ENCODE results near the gene SEC14L2. TPM values are rescaled to one million over a fixed set of nuclear protein-coding genes. Genes with fewer than 3 reads are reported as not detected.
"Not testable (repeated sequence)": the region's sequence is repeated elsewhere in the genome, so short reads cannot be mapped to it uniquely, and the experiment has no call there.

The SEC14L2 gene
- total RNA-seq, 4 donors from 2014 or later, result 3.0 to 5.1 (median 4.2) TPM

DNA sequence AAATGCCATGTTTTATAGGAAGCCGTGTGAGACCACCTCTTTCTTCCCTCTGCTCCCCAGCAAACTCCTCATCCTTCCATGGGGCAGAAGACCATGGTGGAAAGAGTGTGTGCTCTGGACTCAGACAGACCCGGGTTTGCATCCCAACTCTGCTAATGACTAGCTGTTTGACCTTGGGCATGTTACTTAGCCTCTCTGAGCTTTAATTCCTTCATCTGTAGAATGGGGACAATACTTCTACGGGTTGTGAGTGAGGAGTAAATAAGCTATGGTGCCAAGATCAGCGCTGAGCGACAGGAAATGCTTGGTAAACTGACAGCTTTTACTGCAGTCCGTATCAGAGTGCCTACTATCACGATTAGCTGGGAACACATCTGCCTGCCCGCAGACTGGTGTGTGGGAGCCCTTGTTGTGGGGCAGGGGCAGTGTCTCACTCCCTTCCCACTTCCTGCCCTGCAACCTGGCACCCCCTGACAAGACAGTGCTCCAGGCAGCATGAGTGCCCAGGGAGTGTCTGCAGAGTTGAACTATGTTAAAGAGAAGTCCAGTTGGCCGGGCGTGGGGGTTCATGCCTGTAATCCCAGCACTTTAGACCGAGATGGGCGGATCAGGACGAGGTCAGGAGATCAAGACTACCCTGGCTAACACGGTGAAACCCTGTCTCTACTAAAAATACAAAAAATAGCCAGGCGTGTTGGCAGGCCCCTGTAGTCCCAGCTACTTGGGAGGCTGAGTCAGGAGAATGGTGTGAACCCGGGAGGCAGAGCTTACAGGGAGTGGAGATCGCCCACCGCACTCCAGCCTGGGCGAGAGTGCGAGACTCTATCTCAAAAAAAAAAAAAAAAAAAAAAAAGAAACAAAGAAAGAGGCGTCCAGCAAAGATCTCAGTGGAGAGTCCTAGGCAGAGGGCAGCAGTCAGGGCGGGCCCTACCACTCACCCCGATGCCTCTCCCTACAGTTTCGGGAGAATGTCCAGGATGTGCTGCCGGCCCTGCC is 2.2 kb downstream of the SEC14L2 start:
- in situ Hi-C loops (cut with MboI; ENCODE audit: low sequenced_read_pairs in 4 of 4), result loop anchor here (10.0 to 25.0 kb wide), 4 partner anchors 86 to 287 kb away; partner anchors contain the start of genes CASTOR1 (in 1 of the 4) and OSM (in 1 of the 4)
- intact Hi-C loops (cut with DNase I; ENCODE audit: low total_unique reads), result no loop called here
- Histone ChIP-seq H3K9me3 (no peaks in the 10 kb centered on the region), H3K27ac (no peak overlapping the region), H3K36me3 (no peaks in the 10 kb centered on the region), H3K27me3 (peaks cover 24 to 32% (median 31%) of the 10 kb centered on the region in 3 donors), H3K4me3 (no peak overlapping the region), H3K4me1 (peaks cover 0 to 14% of the 10 kb centered on the region in 2 donors)
- no peak for ATAC-seq
- no peak for TF ChIP-seq CTCF (IDR thresholded peaks at IDR 0.05 in 4 of 5, conservative IDR thresholded peaks at IDR 0.05 in 1 of 5)
- TF ChIP-seq POLR2A (IDR thresholded peaks at IDR 0.05), result no peak
- no peak for DNase-seq

DNA sequence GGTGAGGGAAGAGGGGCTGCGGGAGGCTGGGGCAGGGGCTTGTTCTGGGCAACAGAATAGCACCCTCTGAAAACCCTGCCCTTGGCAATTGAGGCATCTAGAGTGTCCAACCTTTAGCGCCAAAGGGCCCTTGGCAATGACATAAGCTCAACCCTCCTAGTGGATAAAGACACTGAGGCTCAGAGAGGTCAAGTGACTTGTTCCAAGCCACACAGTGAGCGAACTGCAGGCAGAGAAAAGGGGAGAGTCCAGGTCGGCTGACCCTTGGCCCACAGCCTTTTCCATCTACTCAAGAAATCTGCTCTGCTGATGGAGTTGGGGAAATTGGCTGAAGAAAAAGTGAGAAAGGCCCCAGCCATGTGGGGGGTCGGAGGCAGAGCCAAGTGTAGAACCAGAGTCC is 2.9 kb downstream of the SEC14L2 start:
- ATAC-seq (no peak), DNase-seq (no peak)
- intact Hi-C loops (cut with DNase I; ENCODE audit: low total_unique reads), result no loop called here
- H3K4me1 ChIP-seq, result peaks cover 0 to 14% of the 10 kb centered on the region in 2 donors
- no peaks in the 10 kb centered on the region for H3K9me3 ChIP-seq
- no peaks in the 10 kb centered on the region for H3K36me3 ChIP-seq
- H3K27me3 ChIP-seq, result peaks cover 24 to 31% (median 29%) of the 10 kb centered on the region in 3 donors
- in situ Hi-C loops (cut with MboI; ENCODE audit: low sequenced_read_pairs in 4 of 4), result loop anchor here (10.0 to 25.0 kb wide), 4 partner anchors 85 to 287 kb away; partner anchors contain the start of genes CASTOR1 (in 1 of the 4) and OSM (in 1 of the 4)
- no peak overlapping the region for H3K4me3 ChIP-seq
- H3K27ac ChIP-seq, result no peak overlapping the region
- TF ChIP-seq CTCF (IDR thresholded peaks at IDR 0.05 in 4 of 5, conservative IDR thresholded peaks at IDR 0.05 in 1 of 5) (no peak), POLR2A (IDR thresholded peaks at IDR 0.05) (no peak)

GRCh38 chr22:30400159-30400558 is 3.3 kb downstream of the SEC14L2 start:
- in situ Hi-C loops (cut with MboI; ENCODE audit: low sequenced_read_pairs in 4 of 4) (no loop called here), intact Hi-C loops (cut with DNase I; ENCODE audit: low total_unique reads) (no loop called here)
- DNase-seq, result no peak
- no peak for ATAC-seq
- H3K27ac ChIP-seq, result no peak overlapping the region
- H3K4me1 ChIP-seq, result peaks cover 0 to 14% of the 10 kb centered on the region in 2 donors
- no peaks in the 10 kb centered on the region for H3K9me3 ChIP-seq
- TF ChIP-seq CTCF (IDR thresholded peaks at IDR 0.05 in 4 of 5, conservative IDR thresholded peaks at IDR 0.05 in 1 of 5), result no peak
- TF ChIP-seq POLR2A (IDR thresholded peaks at IDR 0.05), result no peak
- H3K27me3 ChIP-seq, result peaks cover 24 to 28% (median 24%) of the 10 kb centered on the region in 3 donors
- H3K4me3 ChIP-seq, result no peak overlapping the region
- H3K36me3 ChIP-seq, result no peaks in the 10 kb centered on the region

DNA sequence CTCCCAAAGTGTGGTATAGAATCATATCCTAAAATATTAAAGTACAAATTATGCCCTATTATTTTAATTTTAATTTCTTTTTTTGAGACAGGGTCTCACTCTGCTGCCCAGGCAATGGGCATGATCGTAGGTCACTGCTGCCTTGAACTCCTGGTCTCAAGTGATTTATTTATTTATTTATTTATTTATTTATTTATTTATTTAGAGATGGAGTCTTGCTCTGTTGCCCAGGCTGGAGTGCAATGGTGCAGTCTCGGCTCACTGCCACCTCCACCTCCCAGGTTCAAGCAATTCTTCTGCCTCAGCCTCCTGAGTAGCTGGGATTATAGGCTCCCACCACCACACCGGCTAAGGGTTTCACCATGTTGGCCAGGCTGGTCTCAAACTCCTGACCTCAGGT is 4.2 kb downstream of the SEC14L2 start:
- intact Hi-C loops (cut with DNase I; ENCODE audit: low total_unique reads); DNase-seq; H3K36me3 ChIP-seq; in situ Hi-C loops (cut with MboI; ENCODE audit: low sequenced_read_pairs in 4 of 4); H3K27ac ChIP-seq; H3K9me3 ChIP-seq; H3K4me3 ChIP-seq; ATAC-seq: not testable (repeated sequence)
- Histone ChIP-seq H3K4me1 (peaks cover 0 to 14% of the 10 kb centered on the region in 2 donors), H3K27me3 (peaks cover 18 to 19% (median 18%) of the 10 kb centered on the region in 3 donors)
